ENCODE results near the gene LRRC52. TPM values are rescaled to one million over a fixed set of nuclear protein-coding genes. Genes with fewer than 3 reads are reported as not detected.

The LRRC52 gene
- total and polyA plus RNA-seq, 2 of the 8 experiments (the other 6 are each of a cell fraction or from before 2014, with no cell fraction given), result 0.05 TPM; not detected in 1

- POLR2A ChIA-PET (ENCODE audit: partially characterized antibody), result no interaction called here
- CTCF ChIA-PET (ENCODE audit: partially characterized antibody), result interaction anchor here (0.7 to 1.8 kb wide), 5 partner anchors 10 to 399 kb away, joined by 3 to 5 read pairs (median 3); no protein-coding TSS in a partner anchor
- TF ChIP-seq RAD21 (IDR thresholded peaks at IDR 0.05 in 1 of 2, conservative IDR thresholded peaks at IDR 0.05 in 1 of 2; ENCODE audit: low read depth in 2 of 2, low read length in 2 of 2), result no peak
- TF ChIP-seq POLR2A (IDR thresholded peaks at IDR 0.05; ENCODE audit: control extremely low read depth in 1 of 2, low read depth in 2 of 2, low read length in 2 of 2), result no peak
- TF ChIP-seq GTF2F1 (IDR thresholded peaks at IDR 0.05; ENCODE audit: borderline replicate concordance, low read depth, low read length), result no peak
- TF ChIP-seq POLR2AphosphoS5 (IDR thresholded peaks at IDR 0.05; ENCODE audit: low read depth, low read length), result no peak
- TF ChIP-seq TCF12 (IDR thresholded peaks at IDR 0.05; ENCODE audit: low read depth, low read length), result no peak
- no peak for TF ChIP-seq CEBPB (IDR thresholded peaks at IDR 0.05; ENCODE audit: low read depth, low read length)
- no peak for TF ChIP-seq RFX5 (IDR thresholded peaks at IDR 0.05; ENCODE audit: borderline replicate concordance, low read depth, low read length)
- no peak for TF ChIP-seq ZNF274 (IDR thresholded peaks at IDR 0.05; ENCODE audit: borderline replicate concordance, extremely low read depth, low read length)
- no peak for TF ChIP-seq SP2 (IDR thresholded peaks at IDR 0.05; ENCODE audit: low read length)
- TF ChIP-seq EZH2 (IDR thresholded peaks at IDR 0.05; ENCODE audit: low read depth, low read length, severe bottlenecking), result no peak
- no peak for TF ChIP-seq TEAD4 (IDR thresholded peaks at IDR 0.05; ENCODE audit: low read depth, low read length)
- no peak for TF ChIP-seq NANOG (IDR thresholded peaks at IDR 0.05; ENCODE audit: insufficient read depth, low read depth, low read length, poor library complexity, severe bottlenecking)
- TF ChIP-seq JUN (IDR thresholded peaks at IDR 0.05; ENCODE audit: low read depth, low read length), result no peak
- no peak for TF ChIP-seq CTBP2 (IDR thresholded peaks at IDR 0.05; ENCODE audit: borderline replicate concordance, insufficient read depth, insufficient read length, low read length)
Measured at GRCh38 chr1:165542015-165542631, 1.7 kb upstream of the LRRC52 start.

More at GRCh38 chr1:165542015-165542631, 1.7 kb upstream of the LRRC52 start:
- H4K5ac ChIP-seq (ENCODE audit: insufficient read length, low read depth, low read length), result no peak overlapping the region
- peaks cover 0 to 12% (median 8%) of the 10 kb centered on the region in 4 experiments; a peak in 4 of 7 replicates for H3K27me3 ChIP-seq (replicated peaks in 1 of 4; ENCODE audit: control insufficient read depth in 3 of 4, extremely low read depth in 1 of 4, insufficient read depth in 3 of 4, low read length in 3 of 4)
- H3K79me1 ChIP-seq (ENCODE audit: low read depth, low read length), result no peaks in the 10 kb centered on the region
- no peak for FAIRE-seq
- H3K4me3 ChIP-seq (ENCODE audit: extremely low read depth in 1 of 4, insufficient read depth in 2 of 4, low read depth in 3 of 4, low read length in 4 of 4), result no peak overlapping the region
- no peaks in the 10 kb centered on the region for H3K23me2 ChIP-seq (ENCODE audit: low read depth, low read length)
- no peak overlapping the region for H2BK120ac ChIP-seq (replicated peaks; ENCODE audit: low read depth, low read length)
- no peak overlapping the region for H3K56ac ChIP-seq (replicated peaks; ENCODE audit: insufficient read length, low read depth, low read length)
- H3K18ac ChIP-seq (ENCODE audit: extremely low read depth, low read length), result no peak overlapping the region
- H3K23ac ChIP-seq (ENCODE audit: insufficient read length), result no peak overlapping the region
- no peak for DNase-seq (ENCODE audit: low read depth in 1 of 2, low spot score in 2 of 2)
- no peak overlapping the region for H3K4ac ChIP-seq (replicated peaks; ENCODE audit: insufficient read length, low read depth, low read length)
- H3K4me2 ChIP-seq (ENCODE audit: insufficient read depth in 1 of 2, low read depth in 2 of 2, low read length in 2 of 2), result no peak overlapping the region
- no peak overlapping the region for H2BK5ac ChIP-seq (ENCODE audit: low read depth, low read length)
- no peak overlapping the region for H3K14ac ChIP-seq (ENCODE audit: insufficient read length)
- no peak overlapping the region for H3K9ac ChIP-seq (replicated peaks in 1 of 4; ENCODE audit: extremely low read depth in 1 of 4, low read depth in 3 of 4, low read length in 3 of 4)
- H2BK20ac ChIP-seq (ENCODE audit: low read length), result no peak overlapping the region; the same call in 1 of the 2 replicates
- WGBS, 2 experiments (ENCODE audit: extremely low coverage in 1 of 2, insufficient coverage in 1 of 2, insufficient read length in 1 of 2, insufficient replicate concordance in 2 of 2, low coverage in 1 of 2, low lambda C conversion rate in 2 of 2, missing lambda C conversion rate in 1 of 2), result 86% methylated on average over 6 of the region's 6 CpGs; no CpG with 5 or more reads in 1 of the 2 experiments
- H3K79me2 ChIP-seq (ENCODE audit: control insufficient read depth in 1 of 2, insufficient read depth in 2 of 2, low read length in 2 of 2), result no peaks in the 10 kb centered on the region
- H4K8ac ChIP-seq (ENCODE audit: extremely low read depth, insufficient read depth, low read length), result no peak overlapping the region
- 0 out of 2 replicates have a peak overlapping the region, but pooled peaks have one; percentile 53 for H2BK15ac ChIP-seq (ENCODE audit: low read length)
- H2BK12ac ChIP-seq (ENCODE audit: low read depth, low read length), result no peak overlapping the region; the same call in 1 of the 2 replicates
- H4K20me1 ChIP-seq (replicated peaks in 1 of 2; ENCODE audit: control insufficient read depth in 1 of 2, insufficient read depth in 2 of 2, low read length in 2 of 2), result no peaks in the 10 kb centered on the region
- no peak overlapping the region for H4K91ac ChIP-seq (replicated peaks; ENCODE audit: insufficient read length, low read length)
- H3K4me1 ChIP-seq (replicated peaks in 1 of 4; ENCODE audit: control insufficient read depth in 3 of 4, insufficient read depth in 4 of 4, low read length in 3 of 4), result peaks cover 4 to 10% (median 7%) of the 10 kb centered on the region in 4 experiments; a peak in 5 of 7 replicates
- H2AFZ ChIP-seq (ENCODE audit: low read length), result no peak overlapping the region
- H2AK5ac ChIP-seq (ENCODE audit: low read depth, low read length), result no peak overlapping the region
- no peak overlapping the region for H3K27ac ChIP-seq (ENCODE audit: low read depth, low read length)
- H3K9me3 ChIP-seq (ENCODE audit: insufficient read depth in 2 of 2, low read depth in 1 of 2, low read length in 1 of 2), result no peaks in the 10 kb centered on the region
- no peaks in the 10 kb centered on the region for H3K36me3 ChIP-seq (ENCODE audit: control insufficient read depth in 2 of 4, insufficient read depth in 4 of 4, low read length in 3 of 4)
